ENCODE data around the gene PALLD.

Gene PALLD

GRCh38 chr4:168509786-168510185 lies 12.9 kb downstream of the PALLD start:
- TF ChIP-seq GATA3 (IDR thresholded peaks at IDR 0.05; ENCODE audit: low read depth, low read length) (no peak), GATA2 (IDR thresholded peaks at IDR 0.05; ENCODE audit: low read depth, low read length) (no peak)

GRCh38 chr4:168511780-168512489 lies 15.1 kb downstream of the PALLD start:
- TF ChIP-seq GATA3 (IDR thresholded peaks at IDR 0.05; ENCODE audit: low read depth, low read length): no peak
- no peak for TF ChIP-seq GATA2 (IDR thresholded peaks at IDR 0.05; ENCODE audit: low read depth, low read length)

GRCh38 chr4:168514249-168514852 lies 17.5 kb downstream of the PALLD start:
- TF ChIP-seq GATA3 (IDR thresholded peaks at IDR 0.05; ENCODE audit: low read depth, low read length): no peak
- no peak for TF ChIP-seq GATA2 (IDR thresholded peaks at IDR 0.05; ENCODE audit: low read depth, low read length)

GRCh38 chr4:168515222-168516011 lies 18.6 kb downstream of the PALLD start:
- TF ChIP-seq GATA3 (IDR thresholded peaks at IDR 0.05; ENCODE audit: low read depth, low read length): no peak

DNA sequence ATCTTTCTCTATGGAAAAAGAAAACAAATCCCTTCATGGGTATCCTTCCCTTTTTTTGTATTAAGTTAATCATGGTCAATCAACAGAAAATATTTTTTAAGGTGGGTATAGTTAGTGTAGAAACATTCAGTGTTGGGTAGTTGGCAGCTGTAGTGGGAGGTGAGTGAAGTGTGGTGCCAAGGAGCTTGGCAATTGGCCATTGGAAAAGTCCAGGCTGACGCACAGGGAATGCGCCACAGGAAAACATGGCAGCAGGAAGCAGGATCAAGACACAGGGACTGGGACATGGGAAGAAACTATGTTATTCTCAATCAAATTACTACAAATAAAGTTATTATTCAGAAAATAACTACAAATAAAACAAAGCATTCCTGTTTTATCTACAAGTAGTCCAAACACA lies 20.0 kb downstream of the PALLD start:
- TF ChIP-seq GATA2 (IDR thresholded peaks at IDR 0.05; ENCODE audit: low read depth, low read length) (no peak), GATA3 (IDR thresholded peaks at IDR 0.05; ENCODE audit: low read depth, low read length) (no peak)

DNA sequence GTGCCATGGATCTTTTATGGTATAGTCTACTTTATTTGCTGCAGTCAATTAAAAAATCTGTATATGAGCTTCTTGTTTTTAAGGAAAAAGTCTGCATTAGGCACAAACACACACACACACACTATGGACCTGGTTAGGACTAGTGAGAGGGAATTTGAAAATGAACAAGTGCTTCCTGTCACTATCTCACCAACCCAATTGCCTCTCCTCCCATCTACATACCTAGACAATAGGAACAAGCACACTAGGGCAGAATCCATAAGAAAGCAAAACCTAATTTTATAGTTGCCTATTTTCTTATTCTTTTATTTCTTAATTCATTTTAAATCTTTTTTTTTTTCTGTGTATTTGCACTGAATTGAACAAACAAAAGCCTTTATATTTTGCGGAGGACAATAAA lies 22.7 kb downstream of the PALLD start:
- no peak for TF ChIP-seq GATA3 (IDR thresholded peaks at IDR 0.05; ENCODE audit: low read depth, low read length)
- no peak for TF ChIP-seq GATA2 (IDR thresholded peaks at IDR 0.05; ENCODE audit: low read depth, low read length)

- no peak for TF ChIP-seq GATA3 (IDR thresholded peaks at IDR 0.05; ENCODE audit: low read depth, low read length)
- TF ChIP-seq GATA2 (IDR thresholded peaks at IDR 0.05; ENCODE audit: low read depth, low read length): no peak
Measured at GRCh38 chr4:168521721-168522120, 24.9 kb downstream of the PALLD start.

DNA sequence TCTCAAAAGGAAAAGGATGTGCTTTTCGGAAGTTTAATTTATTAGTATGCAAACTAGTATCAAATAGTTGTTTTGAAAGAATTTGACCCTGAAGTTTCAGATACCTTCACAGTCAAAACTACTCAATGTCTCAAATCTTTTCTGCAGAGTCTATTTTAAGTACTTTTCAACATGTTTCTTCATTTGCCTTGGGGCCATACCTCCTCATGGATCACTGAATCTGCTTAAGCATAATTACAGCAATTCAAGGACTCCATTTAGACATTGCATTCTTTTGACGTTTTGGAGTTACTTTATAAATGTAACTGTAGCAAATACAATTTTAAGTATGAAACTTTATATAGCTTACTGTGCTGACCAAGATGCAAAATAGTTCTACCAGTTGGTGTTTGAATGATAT lies 25.5 kb downstream of the PALLD start:
- TF ChIP-seq GATA2 (IDR thresholded peaks at IDR 0.05; ENCODE audit: low read depth, low read length) (no peak), GATA3 (IDR thresholded peaks at IDR 0.05; ENCODE audit: low read depth, low read length) (no peak)

DNA sequence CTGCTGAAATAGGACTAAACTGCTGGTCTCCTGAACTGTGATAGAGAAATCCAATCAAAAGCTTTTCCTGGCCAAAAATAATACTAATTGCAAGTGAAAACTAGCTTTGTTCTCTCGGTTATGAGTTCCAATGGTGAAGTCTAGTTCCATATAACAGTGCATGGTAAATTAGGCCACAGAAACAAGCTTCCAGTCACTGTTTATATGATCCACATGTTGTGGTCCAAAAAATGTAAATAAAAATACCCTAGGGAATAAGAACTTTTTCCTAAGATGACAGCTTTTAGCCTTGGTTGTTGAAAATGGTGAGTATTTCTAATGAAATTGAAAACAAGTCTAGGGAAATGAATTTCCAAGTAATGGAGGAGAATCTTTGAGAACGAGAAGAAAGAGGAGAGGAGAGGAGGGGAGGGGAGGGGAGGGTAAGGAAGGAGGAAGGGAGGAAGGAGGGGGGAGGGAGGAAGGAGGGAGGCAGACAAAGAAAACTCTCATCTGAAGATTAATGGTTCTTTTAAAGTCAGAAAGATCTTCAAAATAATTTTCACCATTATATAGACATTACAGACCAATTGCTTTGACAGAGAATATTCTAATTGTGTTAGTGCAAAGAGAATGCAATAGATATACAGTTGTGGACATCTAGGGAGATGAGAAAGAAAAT lies 26.1 kb downstream of the PALLD start:
- TF ChIP-seq GATA2 (IDR thresholded peaks at IDR 0.05; ENCODE audit: low read depth, low read length) (no peak), GATA3 (IDR thresholded peaks at IDR 0.05; ENCODE audit: low read depth, low read length) (no peak)

DNA sequence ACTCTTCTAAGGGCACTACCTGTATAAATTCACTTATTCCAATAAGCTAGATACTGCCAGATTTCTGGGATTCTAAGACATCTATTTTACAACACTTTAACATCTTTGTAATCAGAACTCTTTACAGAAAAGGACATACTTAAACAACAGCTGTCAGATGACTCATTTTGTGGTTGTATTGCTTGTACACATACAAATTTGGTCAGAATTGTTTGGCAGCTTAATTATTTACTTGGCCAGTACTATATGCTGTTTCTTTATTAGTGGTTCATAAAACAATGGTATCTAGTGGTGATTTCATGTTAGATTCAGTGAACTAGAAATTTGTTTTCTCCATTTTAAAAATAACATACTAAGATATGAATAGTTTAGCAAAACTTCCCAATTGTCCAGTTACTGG lies 27.2 kb downstream of the PALLD start:
- TF ChIP-seq GATA2 (IDR thresholded peaks at IDR 0.05; ENCODE audit: low read depth, low read length) (no peak), GATA3 (IDR thresholded peaks at IDR 0.05; ENCODE audit: low read depth, low read length) (no peak)

DNA sequence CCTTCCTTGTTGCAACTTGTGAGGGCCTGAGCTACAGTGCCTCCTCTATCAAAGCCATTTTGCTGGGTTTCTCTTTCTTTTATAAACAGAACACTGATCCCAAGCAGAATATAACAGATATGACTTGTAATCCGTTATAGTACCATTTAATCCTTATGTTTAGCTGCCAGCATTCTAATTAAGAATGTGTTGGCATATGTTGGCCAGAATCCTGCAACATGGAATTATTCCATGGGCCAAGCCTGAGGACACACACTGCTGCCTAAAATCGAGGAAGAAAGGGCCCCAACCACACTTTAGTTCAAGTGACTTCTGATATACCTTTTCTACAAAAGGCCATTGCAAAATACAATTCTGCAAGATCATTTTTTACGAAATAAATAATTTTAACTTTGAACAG lies 28.0 kb downstream of the PALLD start:
- TF ChIP-seq GATA3 (IDR thresholded peaks at IDR 0.05; ENCODE audit: low read depth, low read length) (no peak), GATA2 (IDR thresholded peaks at IDR 0.05; ENCODE audit: low read depth, low read length) (no peak)

GRCh38 chr4:168527560-168527959 lies 30.7 kb downstream of the PALLD start:
- TF ChIP-seq GATA2 (IDR thresholded peaks at IDR 0.05; ENCODE audit: low read depth, low read length): no peak
- TF ChIP-seq GATA3 (IDR thresholded peaks at IDR 0.05; ENCODE audit: low read depth, low read length): no peak

DNA sequence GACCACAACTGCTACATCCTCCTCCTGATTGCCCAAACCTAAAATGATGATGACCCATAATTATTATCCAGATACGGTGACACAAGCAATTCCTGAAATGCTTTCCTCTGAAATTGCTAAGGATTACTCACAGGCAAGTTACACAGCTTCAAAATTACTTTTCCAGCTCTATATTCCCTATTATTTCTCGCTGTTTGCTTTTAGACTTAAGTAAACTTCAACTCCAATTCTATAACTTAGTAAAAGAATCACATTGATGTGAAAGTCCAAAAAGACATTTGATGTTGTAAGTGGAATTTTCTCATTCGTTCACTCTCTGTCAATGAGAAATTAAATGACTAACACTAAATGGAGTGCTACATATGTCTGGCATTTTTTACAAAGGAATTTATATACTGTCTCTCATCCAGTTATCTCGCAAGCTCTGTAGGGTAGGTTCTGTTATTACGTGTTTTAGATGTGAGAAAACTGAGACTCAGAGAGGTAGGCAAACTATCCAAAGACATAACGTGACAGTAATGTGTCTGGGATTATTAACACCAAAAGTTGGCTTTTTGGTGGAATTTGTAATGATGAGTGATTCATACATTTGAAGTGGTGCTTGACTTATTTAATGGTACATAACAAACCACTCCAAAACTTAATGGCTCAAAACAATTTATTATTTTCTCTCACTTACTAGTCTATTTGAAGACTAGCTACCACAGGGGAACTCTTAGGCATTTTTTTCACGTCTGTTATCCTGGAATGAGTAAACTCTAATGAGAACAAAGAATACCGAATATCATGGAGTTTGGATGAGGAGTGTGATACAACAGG lies 31.5 kb downstream of the PALLD start:
- no peak for TF ChIP-seq GATA2 (IDR thresholded peaks at IDR 0.05; ENCODE audit: low read depth, low read length)
- TF ChIP-seq GATA3 (IDR thresholded peaks at IDR 0.05; ENCODE audit: low read depth, low read length): no peak
